ENCODE measurements around the gene MPST. TPM values are rescaled to one million over a fixed set of nuclear protein-coding genes. Genes with fewer than 3 reads are reported as not detected.
"Not testable (repeated sequence)": the region's sequence is repeated elsewhere in the genome, so short reads cannot be mapped to it uniquely, and the experiment has no call there.

The MPST gene
- 42.7 TPM for polyA plus RNA-seq (ENCODE audit: insufficient read length)

GRCh38 chr22:37019309-37020191 is at the start of gene MPST, which contains the start of gene TST:
MPST (plus strand) TSS chr22:37019742; CDS start chr22:37019837, 95 bp downstream.
TST (minus strand) TSS chr22:37019447; CDS start chr22:37018732, 715 bp downstream.
- DNase-seq (ENCODE audit: low read depth) = no peak

GRCh38 chr22:36971341-36972125 is 48.0 kb upstream of the MPST start:
- no peak for DNase-seq (ENCODE audit: low read depth)

GRCh38 chr22:36976606-36977005 is 42.9 kb upstream of the MPST start:
- DNase-seq (ENCODE audit: low read depth) = no peak

GRCh38 chr22:36977401-36977861 is 42.1 kb upstream of the MPST start:
- no peak for DNase-seq (ENCODE audit: low read depth)

GRCh38 chr22:36977947-36978660 is 41.4 kb upstream of the MPST start:
- DNase-seq (ENCODE audit: low read depth) = peak; percentile 76

- DNase-seq (ENCODE audit: low read depth) = no peak
Measured at GRCh38 chr22:36979016-36979910, 40.3 kb upstream of the MPST start.

GRCh38 chr22:36981247-36981775 is 38.2 kb upstream of the MPST start:
- no peak for DNase-seq (ENCODE audit: low read depth)

GRCh38 chr22:36982136-36982535 is 37.4 kb upstream of the MPST start:
- DNase-seq (ENCODE audit: low read depth) = no peak

GRCh38 chr22:36985211-36985889 is 34.2 kb upstream of the MPST start:
- DNase-seq (ENCODE audit: low read depth) = no peak

GRCh38 chr22:36986242-36986821 is 33.2 kb upstream of the MPST start:
- DNase-seq (ENCODE audit: low read depth) = no peak

GRCh38 chr22:36988075-36988832 is 31.3 kb upstream of the MPST start:
- no peak for DNase-seq (ENCODE audit: low read depth)

GRCh38 chr22:36989012-36989411 is 30.5 kb upstream of the MPST start:
- not testable (repeated sequence) for DNase-seq (ENCODE audit: low read depth)

- no peak for DNase-seq (ENCODE audit: low read depth)
Measured at GRCh38 chr22:36990457-36990856, 29.1 kb upstream of the MPST start.

- DNase-seq (ENCODE audit: low read depth) = no peak
Measured at GRCh38 chr22:36991206-36991605, 28.3 kb upstream of the MPST start.

GRCh38 chr22:36997746-36998145 is 21.8 kb upstream of the MPST start:
- DNase-seq (ENCODE audit: low read depth) = no peak

GRCh38 chr22:36998620-36999351 is 20.8 kb upstream of the MPST start:
- DNase-seq (ENCODE audit: low read depth) = no peak

GRCh38 chr22:36999463-36999862 is 20.1 kb upstream of the MPST start:
- DNase-seq (ENCODE audit: low read depth) = no peak
